Nephron (organoid): Measurements from ENCODE around the gene SLBP.

ENCODE experiments used
- H3K27ac Mint-ChIP-seq, 3 experiments: 2 replicates each; pipeline ENCODE4 v1.8.0; 2020; ENCODE audit warnings: mixed read lengths in 3 of 3, mild to moderate bottlenecking in 2 of 3, moderate library complexity in 1 of 3
- H3K27me3 Mint-ChIP-seq: 2 replicates; pipeline ENCODE4 v1.8.0; 2021; ENCODE audit warnings: low read depth, mild to moderate bottlenecking, moderate library complexity, mixed read lengths
- H3K36me3 Mint-ChIP-seq: 2 replicates; pipeline ENCODE4 v1.8.0; 2020; ENCODE audit warnings: low read depth, mixed read lengths
- H3K4me1 Mint-ChIP-seq: 2 replicates; pipeline ENCODE4 v1.8.0; 2020; ENCODE audit warnings: mixed read lengths
- H3K4me3 Mint-ChIP-seq, 3 experiments: 2 replicates each; pipeline ENCODE4 v1.8.0; 2020; ENCODE audit warnings: mild to moderate bottlenecking in 3 of 3, mixed read lengths in 3 of 3, moderate library complexity in 2 of 3
- H3K9me3 Mint-ChIP-seq: 2 replicates; pipeline ENCODE4 v1.8.0; 2020; ENCODE audit warnings: mixed read lengths
- TF ChIP-seq, protein P1 (sequence below), 3 experiments: fragments of 200-600 bp; sonication (generic); IDR thresholded peaks; one replicate each; pipeline ENCODE4 v1.5.0; 2021; ENCODE audit warnings: antibody characterized with exemption in 3 of 3; ENCODE audit not compliant: unreplicated experiment in 3 of 3

SLBP gene

DNA sequence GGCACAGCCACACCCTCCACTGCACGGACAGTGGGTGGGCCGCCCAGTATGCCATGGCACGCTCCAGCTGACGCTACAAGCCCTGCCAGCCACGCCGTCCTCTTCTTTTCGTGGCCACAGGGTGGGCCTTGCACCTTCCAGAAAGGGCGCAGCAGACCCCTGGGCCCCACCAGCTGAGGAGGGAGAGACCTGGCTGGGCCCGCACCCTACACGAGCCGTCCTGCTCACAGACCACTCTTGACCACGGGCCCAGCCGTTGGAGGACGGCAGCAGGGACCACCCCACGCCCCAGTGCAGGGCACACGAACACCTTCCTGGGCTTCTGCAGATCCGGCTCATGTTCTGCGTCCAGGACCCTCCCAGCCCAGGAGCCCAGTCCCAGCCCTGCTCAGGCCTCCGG lies 55.1 kb downstream of the SLBP start:
- no peaks in the 10 kb centered on the region for H3K9me3 Mint-ChIP-seq
- H3K4me3 Mint-ChIP-seq, result no peak overlapping the region

DNA sequence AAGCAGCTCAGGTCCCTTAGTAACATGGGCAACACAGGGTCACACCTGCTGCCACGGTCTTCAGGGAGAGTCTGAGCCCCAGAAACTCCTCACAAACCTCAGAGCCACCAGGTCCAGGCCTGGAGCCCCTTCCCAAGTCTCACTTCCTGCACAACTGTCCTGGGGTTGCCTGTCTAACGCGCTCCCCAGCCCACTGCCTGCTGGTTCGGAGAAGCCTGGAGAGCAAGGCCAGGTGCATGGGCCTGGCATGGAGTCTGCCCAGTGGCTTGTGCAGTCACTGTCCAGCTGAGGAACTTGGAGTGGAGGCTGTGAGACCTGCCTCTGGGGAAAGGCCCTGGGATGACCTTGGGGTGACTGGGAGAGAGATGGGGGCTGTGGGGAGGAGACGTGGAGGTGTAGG lies 56.0 kb downstream of the SLBP start:
- Mint-ChIP-seq H3K27me3 (no peaks in the 10 kb centered on the region), H3K4me1 (peaks cover 4% of the 10 kb centered on the region), H3K36me3 (no peaks in the 10 kb centered on the region), H3K27ac (no peak overlapping the region), H3K4me3 (no peak overlapping the region), H3K9me3 (no peaks in the 10 kb centered on the region)
- TF ChIP-seq, protein P1, sequence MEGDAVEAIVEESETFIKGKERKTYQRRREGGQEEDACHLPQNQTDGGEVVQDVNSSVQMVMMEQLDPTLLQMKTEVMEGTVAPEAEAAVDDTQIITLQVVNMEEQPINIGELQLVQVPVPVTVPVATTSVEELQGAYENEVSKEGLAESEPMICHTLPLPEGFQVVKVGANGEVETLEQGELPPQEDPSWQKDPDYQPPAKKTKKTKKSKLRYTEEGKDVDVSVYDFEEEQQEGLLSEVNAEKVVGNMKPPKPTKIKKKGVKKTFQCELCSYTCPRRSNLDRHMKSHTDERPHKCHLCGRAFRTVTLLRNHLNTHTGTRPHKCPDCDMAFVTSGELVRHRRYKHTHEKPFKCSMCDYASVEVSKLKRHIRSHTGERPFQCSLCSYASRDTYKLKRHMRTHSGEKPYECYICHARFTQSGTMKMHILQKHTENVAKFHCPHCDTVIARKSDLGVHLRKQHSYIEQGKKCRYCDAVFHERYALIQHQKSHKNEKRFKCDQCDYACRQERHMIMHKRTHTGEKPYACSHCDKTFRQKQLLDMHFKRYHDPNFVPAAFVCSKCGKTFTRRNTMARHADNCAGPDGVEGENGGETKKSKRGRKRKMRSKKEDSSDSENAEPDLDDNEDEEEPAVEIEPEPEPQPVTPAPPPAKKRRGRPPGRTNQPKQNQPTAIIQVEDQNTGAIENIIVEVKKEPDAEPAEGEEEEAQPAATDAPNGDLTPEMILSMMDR (IDR thresholded peaks at IDR 0.05; ENCODE audit: unreplicated experiment in 3 of 3), result no peak

More for the DNA sequence above, 55.1 kb downstream of the SLBP start:
- Mint-ChIP-seq H3K36me3 (no peaks in the 10 kb centered on the region), H3K27me3 (no peaks in the 10 kb centered on the region), H3K4me1 (peaks cover 4% of the 10 kb centered on the region), H3K27ac (no peak overlapping the region)
- TF ChIP-seq, protein P1 (IDR thresholded peaks at IDR 0.05; ENCODE audit: unreplicated experiment in 3 of 3), result no peak

DNA sequence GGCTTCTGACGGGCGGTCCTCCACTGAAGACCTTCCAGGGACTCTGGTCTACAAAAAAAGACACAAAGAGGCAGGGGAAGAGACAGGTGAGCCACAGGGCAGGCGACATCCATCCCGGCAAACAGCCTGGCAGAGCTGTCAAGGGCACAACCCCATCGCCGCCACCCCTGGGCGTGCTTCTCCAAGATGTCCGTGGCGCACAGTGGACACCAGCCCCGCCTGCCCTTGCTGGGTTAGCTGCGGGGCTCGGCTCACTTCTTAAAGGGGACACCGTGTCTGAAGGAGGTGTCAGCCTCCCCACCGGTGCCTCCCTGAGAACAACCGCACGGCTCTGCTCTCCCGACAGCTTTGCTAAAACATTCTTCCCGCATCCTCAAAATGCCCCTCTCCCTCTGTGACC lies 56.4 kb downstream of the SLBP start:
- H3K27ac Mint-ChIP-seq, result no peak overlapping the region
- H3K27me3 Mint-ChIP-seq, result no peaks in the 10 kb centered on the region
- no peaks in the 10 kb centered on the region for H3K36me3 Mint-ChIP-seq
- H3K9me3 Mint-ChIP-seq, result no peaks in the 10 kb centered on the region
- H3K4me3 Mint-ChIP-seq, result no peak overlapping the region
- peaks cover 4% of the 10 kb centered on the region for H3K4me1 Mint-ChIP-seq
- TF ChIP-seq, protein P1 (IDR thresholded peaks at IDR 0.05; ENCODE audit: unreplicated experiment in 3 of 3), result no peak

DNA sequence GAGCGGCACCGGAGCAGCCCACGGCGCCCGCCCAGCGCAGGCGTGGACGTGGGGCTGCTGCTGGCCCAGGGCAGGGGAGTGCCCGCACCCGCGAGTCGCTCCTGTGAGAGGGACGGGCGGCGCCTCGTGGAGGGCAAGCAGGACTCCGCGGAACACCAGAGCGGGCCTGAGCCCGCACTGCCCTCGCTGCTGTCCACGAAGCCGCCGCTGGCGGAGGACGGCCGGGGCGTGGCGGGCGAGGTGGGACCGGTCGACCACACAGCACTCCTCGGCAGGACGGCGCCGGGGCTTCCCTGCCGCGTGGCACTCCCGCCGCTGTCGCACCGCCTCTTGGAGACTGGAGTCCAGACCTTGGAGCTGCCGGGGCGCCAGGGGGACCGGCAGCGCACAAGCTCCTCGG lies 57.0 kb downstream of the SLBP start:
- Mint-ChIP-seq H3K4me3 (no peak overlapping the region), H3K36me3 (no peaks in the 10 kb centered on the region), H3K27me3 (no peaks in the 10 kb centered on the region), H3K9me3 (no peaks in the 10 kb centered on the region), H3K4me1 (peaks cover 4% of the 10 kb centered on the region), H3K27ac (no peak overlapping the region)
- TF ChIP-seq, protein P1 (IDR thresholded peaks at IDR 0.05; ENCODE audit: unreplicated experiment in 3 of 3), result no peak

DNA sequence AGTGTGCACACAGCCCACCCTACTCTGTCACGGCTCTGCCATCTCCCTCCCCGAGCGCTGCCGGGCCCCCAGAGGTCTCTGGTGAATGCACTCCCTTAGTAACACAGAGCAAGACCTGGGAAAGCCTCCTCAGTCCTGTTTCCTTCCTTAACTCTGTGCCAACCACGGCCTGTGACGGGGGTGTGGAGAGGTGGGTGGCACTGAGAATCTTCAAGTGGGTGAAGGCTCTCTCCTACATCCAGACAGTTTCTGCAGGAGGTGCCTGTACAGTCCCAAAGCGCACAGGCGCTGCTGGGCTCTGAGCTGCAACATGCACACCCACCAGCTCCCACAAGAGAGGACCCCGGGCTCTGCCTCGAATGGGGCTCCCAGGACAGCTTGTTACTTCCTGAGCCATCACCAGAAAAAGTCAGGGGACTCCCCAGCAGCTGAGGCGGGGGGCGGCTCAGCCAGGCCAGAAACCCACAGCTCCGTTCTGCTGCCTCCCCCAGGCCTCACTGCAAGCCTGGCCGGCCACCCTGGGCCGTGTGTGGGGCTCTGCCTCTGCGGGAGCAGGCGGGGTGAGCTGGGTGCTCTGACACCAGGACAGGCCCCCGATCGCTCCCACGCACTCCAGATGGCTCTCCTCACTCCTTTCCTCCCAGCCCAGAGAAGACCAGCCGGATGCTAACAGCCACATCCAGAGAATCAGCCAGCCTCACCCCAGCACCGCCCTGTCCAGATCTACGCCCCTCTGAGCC lies 57.7 kb downstream of the SLBP start:
- Mint-ChIP-seq H3K27ac (no peak overlapping the region), H3K36me3 (no peaks in the 10 kb centered on the region), H3K4me1 (peaks cover 4% of the 10 kb centered on the region), H3K4me3 (no peak overlapping the region), H3K9me3 (no peaks in the 10 kb centered on the region), H3K27me3 (no peaks in the 10 kb centered on the region)
- TF ChIP-seq, protein P1 (IDR thresholded peaks at IDR 0.05; ENCODE audit: unreplicated experiment in 3 of 3), result no peak

DNA sequence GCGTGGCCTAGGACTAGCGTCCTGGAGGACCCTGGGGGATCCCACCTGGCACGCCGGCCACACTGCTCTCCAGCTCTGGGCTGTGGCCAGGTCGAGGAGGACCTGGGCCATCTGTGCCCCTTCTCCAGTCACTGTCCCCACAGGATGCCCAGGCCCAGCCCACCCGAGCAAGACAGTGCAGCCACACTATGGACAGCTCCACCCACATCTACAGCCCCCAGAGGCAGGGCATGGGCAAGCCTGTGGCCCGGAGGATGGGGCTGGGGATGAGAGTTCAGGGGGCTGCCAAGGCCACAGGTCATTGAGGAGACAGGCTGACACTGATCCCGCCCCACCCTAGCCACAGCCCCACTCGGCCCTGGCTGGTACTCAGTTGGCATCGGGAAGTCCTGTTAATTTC lies 58.3 kb downstream of the SLBP start:
- no peaks in the 10 kb centered on the region for H3K36me3 Mint-ChIP-seq
- H3K4me1 Mint-ChIP-seq, result peaks cover 4% of the 10 kb centered on the region
- H3K9me3 Mint-ChIP-seq, result no peaks in the 10 kb centered on the region
- H3K27ac Mint-ChIP-seq, result no peak overlapping the region
- H3K27me3 Mint-ChIP-seq, result no peaks in the 10 kb centered on the region
- TF ChIP-seq, protein P1 (IDR thresholded peaks at IDR 0.05; ENCODE audit: unreplicated experiment in 3 of 3), result no peak
- H3K4me3 Mint-ChIP-seq, result no peak overlapping the region
